ENCODE data around the gene NLRP3. TPM values are rescaled to one million over a fixed set of nuclear protein-coding genes. Genes with fewer than 3 reads are reported as not detected.

Gene NLRP3
- total and polyA plus RNA-seq, 9 of the 15 experiments (the other 6 are each of a cell fraction or from before 2014, with no cell fraction given): not detected

DNA sequence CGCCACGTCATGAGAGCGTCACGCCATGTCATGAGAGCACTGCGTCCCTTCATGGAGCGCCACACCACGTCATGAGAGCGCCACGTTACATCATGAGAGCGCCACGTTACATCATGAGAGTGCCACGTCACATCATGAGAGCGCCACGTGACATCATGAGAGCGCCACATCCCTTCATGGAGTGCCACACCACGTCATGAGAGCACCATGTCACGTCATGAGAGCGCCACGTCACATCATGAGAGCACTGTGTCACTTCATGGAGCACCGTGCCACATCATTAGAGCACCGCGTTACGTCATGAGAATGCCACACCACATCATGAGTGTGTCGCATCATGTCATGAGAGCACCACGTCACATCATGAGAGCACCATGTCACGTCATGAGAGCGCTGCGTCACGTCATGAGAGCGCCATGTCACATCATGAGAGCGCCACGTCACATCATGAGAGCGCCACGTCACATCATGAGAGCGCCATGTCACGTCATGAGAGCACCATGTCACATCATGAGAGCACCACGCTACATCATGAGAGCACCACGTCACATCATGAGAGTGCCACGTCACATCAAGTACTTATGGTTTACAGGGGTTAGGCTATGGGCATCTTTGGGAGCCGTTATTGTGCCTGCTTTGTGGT is 9.8 kb upstream of the NLRP3 start:
- Histone ChIP-seq H3K9me1 (ENCODE audit: control insufficient read depth, insufficient read depth, low read length) (no peaks in the 10 kb centered on the region), H2AFZ (ENCODE audit: low read depth, low read length) (no peak overlapping the region), H3K4me1 (replicated peaks in 1 of 2; ENCODE audit: control insufficient read depth in 2 of 2, insufficient read depth in 2 of 2, low read length in 2 of 2) (no peaks in the 10 kb centered on the region; a peak in 1 of 5 replicates), H3K36me3 (ENCODE audit: control insufficient read depth, insufficient read depth, low read length) (no peaks in the 10 kb centered on the region), H4K20me1 (replicated peaks; ENCODE audit: control insufficient read depth, insufficient read depth, low read length) (no peaks in the 10 kb centered on the region), H3K9me3 (replicated peaks; ENCODE audit: control insufficient read depth, insufficient read depth, low read depth, low read length) (peaks cover 2% of the 10 kb centered on the region; the same call in 1 of the 2 replicates), H3K4me3 (no peak overlapping the region), H3K79me2 (ENCODE audit: control insufficient read depth, insufficient read depth, low read length) (no peaks in the 10 kb centered on the region), H3K4me2 (ENCODE audit: insufficient read depth, low read length) (0 out of 2 replicates have a peak overlapping the region, but pooled peaks have one; percentile 24), H3K9ac (ENCODE audit: insufficient read depth in 1 of 2, low read depth in 2 of 2, low read length in 2 of 2) (no peak overlapping the region), H3K27ac (ENCODE audit: extremely low read depth, low read depth, low read length) (no peak overlapping the region), H3K27me3 (ENCODE audit: control insufficient read depth in 2 of 2, insufficient read depth in 2 of 2, low read length in 2 of 2) (peaks cover 31 to 54% of the 10 kb centered on the region in 2 experiments)
- WGBS (ENCODE audit: insufficient coverage, low coverage, missing lambda C conversion rate): 16% methylated on average over 32 of the region's 40 CpGs
- intact Hi-C loops (cut with micrococcal nuclease): no loop called here
- ChIA-PET CTCF (ENCODE audit: low intra/inter-chr PET ratio) (no interaction called here), POLR2A (no interaction called here)
- FAIRE-seq (no peak), ATAC-seq (no peak), DNase-seq (ENCODE audit: extremely low read depth in 1 of 4, low spot score in 3 of 4) (no peak)
- in situ Hi-C loops (cut with MboI): no loop called here
- BruUV-seq (replicated peaks): no TSS peak
- TF ChIP-seq, protein P1, sequence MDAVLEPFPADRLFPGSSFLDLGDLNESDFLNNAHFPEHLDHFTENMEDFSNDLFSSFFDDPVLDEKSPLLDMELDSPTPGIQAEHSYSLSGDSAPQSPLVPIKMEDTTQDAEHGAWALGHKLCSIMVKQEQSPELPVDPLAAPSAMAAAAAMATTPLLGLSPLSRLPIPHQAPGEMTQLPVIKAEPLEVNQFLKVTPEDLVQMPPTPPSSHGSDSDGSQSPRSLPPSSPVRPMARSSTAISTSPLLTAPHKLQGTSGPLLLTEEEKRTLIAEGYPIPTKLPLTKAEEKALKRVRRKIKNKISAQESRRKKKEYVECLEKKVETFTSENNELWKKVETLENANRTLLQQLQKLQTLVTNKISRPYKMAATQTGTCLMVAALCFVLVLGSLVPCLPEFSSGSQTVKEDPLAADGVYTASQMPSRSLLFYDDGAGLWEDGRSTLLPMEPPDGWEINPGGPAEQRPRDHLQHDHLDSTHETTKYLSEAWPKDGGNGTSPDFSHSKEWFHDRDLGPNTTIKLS (IDR thresholded peaks at IDR 0.05; ENCODE audit: borderline replicate concordance, low read depth): peak; percentile 43; the same call in 1 of the 2 replicates
- TF ChIP-seq, protein P2, sequence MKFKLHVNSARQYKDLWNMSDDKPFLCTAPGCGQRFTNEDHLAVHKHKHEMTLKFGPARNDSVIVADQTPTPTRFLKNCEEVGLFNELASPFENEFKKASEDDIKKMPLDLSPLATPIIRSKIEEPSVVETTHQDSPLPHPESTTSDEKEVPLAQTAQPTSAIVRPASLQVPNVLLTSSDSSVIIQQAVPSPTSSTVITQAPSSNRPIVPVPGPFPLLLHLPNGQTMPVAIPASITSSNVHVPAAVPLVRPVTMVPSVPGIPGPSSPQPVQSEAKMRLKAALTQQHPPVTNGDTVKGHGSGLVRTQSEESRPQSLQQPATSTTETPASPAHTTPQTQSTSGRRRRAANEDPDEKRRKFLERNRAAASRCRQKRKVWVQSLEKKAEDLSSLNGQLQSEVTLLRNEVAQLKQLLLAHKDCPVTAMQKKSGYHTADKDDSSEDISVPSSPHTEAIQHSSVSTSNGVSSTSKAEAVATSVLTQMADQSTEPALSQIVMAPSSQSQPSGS (CRISPR knock-in tag; IDR thresholded peaks at IDR 0.05): peak; percentile 64; the same call in 1 of the 2 replicates
- TF ChIP-seq, protein P3, sequence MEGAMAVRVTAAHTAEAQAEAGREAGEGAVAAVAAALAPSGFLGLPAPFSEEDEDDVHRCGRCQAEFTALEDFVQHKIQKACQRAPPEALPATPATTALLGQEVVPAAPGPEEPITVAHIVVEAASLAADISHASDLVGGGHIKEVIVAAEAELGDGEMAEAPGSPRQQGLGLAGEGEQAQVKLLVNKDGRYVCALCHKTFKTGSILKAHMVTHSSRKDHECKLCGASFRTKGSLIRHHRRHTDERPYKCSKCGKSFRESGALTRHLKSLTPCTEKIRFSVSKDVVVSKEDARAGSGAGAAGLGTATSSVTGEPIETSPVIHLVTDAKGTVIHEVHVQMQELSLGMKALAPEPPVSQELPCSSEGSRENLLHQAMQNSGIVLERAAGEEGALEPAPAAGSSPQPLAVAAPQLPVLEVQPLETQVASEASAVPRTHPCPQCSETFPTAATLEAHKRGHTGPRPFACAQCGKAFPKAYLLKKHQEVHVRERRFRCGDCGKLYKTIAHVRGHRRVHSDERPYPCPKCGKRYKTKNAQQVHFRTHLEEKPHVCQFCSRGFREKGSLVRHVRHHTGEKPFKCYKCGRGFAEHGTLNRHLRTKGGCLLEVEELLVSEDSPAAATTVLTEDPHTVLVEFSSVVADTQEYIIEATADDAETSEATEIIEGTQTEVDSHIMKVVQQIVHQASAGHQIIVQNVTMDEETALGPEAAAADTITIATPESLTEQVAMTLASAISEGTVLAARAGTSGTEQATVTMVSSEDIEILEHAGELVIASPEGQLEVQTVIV (CRISPR knock-in tag; IDR thresholded peaks at IDR 0.05; ENCODE audit: borderline replicate concordance): no peak
- TF ChIP-seq GABPB1 (CRISPR knock-in tag; IDR thresholded peaks at IDR 0.05) (peak; percentile 43; the same call in 1 of the 2 replicates), MTA3 (IDR thresholded peaks at IDR 0.05; ENCODE audit: borderline replicate concordance) (peak; percentile 90), CREB1 (IDR thresholded peaks at IDR 0.05) (peak; percentile 96), CREB1 (CRISPR knock-in tag; IDR thresholded peaks at IDR 0.05) (peak; percentile 97), NCOA1 (IDR thresholded peaks at IDR 0.05; ENCODE audit: low read depth) (peak; percentile 88), ZNF175 (CRISPR knock-in tag; IDR thresholded peaks at IDR 0.05; ENCODE audit: low read depth) (no peak), ZNF217 (CRISPR knock-in tag; IDR thresholded peaks at IDR 0.05) (no peak), KHSRP (IDR thresholded peaks at IDR 0.05) (peak; percentile 59; the same call in 1 of the 2 replicates), RNF2 (IDR thresholded peaks at IDR 0.05) (no peak), CREM (IDR thresholded peaks at IDR 0.05; ENCODE audit: low read depth) (peak; percentile 87), CCAR2 (IDR thresholded peaks at IDR 0.05; ENCODE audit: low read depth, low read length) (no peak)
- TF ChIP-seq, protein P4, sequence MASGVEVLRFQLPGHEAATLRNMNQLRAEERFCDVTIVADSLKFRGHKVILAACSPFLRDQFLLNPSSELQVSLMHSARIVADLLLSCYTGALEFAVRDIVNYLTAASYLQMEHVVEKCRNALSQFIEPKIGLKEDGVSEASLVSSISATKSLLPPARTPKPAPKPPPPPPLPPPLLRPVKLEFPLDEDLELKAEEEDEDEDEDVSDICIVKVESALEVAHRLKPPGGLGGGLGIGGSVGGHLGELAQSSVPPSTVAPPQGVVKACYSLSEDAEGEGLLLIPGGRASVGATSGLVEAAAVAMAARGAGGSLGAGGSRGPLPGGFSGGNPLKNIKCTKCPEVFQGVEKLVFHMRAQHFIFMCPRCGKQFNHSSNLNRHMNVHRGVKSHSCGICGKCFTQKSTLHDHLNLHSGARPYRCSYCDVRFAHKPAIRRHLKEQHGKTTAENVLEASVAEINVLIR (CRISPR knock-in tag; IDR thresholded peaks at IDR 0.05): 0 out of 2 replicates have a peak, but pooled peaks have one; percentile 19
- TF ChIP-seq, protein P5, sequence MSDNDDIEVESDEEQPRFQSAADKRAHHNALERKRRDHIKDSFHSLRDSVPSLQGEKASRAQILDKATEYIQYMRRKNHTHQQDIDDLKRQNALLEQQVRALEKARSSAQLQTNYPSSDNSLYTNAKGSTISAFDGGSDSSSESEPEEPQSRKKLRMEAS (CRISPR knock-in tag; IDR thresholded peaks at IDR 0.05): peak; percentile 65

Data from K562 (cell line).